ENCODE results near the gene HSF2BP.

DNA sequence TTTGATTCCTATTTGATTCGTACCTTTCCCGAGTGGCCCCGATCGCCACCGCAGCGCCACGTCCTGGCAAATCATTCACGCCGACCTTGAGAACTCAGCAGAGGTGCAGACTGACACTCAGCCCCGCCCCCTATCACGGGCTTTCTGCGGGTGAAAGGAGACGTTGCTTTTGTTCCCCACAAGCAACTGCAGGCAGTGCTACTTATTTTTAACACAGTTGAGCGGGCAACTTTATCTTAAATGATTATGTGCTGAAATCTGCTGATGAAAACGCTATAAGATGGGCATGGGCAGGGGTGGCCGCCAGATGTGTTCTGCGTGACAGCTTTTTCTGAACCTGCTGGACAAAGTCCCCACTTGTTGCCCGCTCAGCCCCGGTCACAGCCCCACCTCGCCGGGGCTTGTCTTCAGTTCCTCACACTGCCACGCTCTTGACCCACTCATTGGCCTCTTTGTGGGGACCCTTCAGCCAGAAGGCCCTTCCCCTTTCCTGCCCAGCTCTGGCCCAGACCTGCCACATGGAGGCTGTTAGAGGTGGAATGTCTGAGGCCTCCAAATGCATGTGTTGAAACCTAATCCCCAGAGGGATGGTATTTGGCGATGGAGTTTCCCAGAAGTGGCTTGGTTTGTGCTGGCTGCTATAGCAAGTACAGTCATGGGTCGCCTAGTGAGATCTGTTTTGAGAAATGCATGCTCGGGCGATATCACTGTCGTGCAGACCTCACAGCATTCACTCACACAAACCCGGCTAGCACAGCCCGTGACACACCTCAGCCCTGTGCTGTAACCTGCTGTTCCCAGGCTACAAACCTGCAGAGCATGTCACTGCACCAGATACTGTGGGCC is 44.0 kb upstream of the HSF2BP start:
- TF ChIP-seq CTCF (IDR thresholded peaks at IDR 0.05), result no peak
- TF ChIP-seq EZH2 (IDR thresholded peaks at IDR 0.05; ENCODE audit: borderline replicate concordance, insufficient read depth, low read depth, low read length, poor library complexity, severe bottlenecking), result no peak
